Astrocyte of the hippocampus (primary cell): ENCODE measurements around the gene ECM2.
"Not testable (repeated sequence)": the region's sequence is repeated elsewhere in the genome, so short reads cannot be mapped to it uniquely, and the experiment has no call there.

ENCODE experiments used
- DNase-seq: peaks from one replicate; pipeline ENCODE4 v3.0.0; 2011; ENCODE audit warnings: low read depth, low spot score

The ECM2 gene

GRCh38 chr9:92535940-92536850 is at the start of gene ECM2:
TSS of gene ECM2 (minus strand) at chr9:92535990. CDS start at chr9:92522866, 13,124 bp downstream.
- peak; percentile 43 for DNase-seq

DNA sequence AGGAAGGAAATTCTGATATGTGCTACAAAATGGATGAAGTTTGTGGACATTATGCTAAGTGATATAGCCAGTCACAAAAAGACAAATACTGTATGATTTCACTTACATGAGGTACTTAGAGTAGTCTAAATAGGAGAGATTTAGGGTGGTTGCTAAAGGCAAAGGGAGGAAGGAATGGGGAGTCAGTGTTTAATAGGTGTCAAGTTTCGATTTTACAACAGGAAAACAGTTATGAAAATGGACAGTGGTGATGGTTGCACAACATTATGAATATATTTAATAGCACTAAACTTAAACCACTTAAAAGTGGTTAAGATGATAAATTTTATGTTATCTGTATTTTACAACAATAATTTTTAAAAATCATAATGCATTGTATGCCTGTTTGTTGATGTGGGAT is 40.4 kb upstream of the ECM2 start:
- no peak for DNase-seq

DNA sequence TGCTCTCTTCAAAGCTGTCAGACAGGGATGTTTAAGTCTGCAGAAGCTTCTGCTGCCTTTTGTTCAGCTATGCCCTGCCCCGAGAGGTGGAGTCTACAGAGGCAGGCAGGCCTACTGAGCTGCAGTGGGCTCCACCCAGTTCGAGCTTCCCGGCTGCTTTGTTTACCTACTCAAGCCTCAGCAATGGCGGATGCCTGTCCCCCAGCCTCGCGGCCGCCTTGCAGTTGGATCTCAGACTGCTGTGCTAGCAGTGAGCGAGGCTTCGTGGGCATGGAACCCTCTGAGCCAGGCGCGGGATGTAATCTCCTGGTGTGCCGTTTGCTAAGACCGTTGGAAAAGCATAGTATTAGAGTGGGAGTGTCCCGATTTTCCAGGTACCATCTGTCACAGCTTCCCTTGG is 37.8 kb upstream of the ECM2 start:
- DNase-seq = not testable (repeated sequence)

- not testable (repeated sequence) for DNase-seq
Observed at GRCh38 chr9:92571871-92572270, 36.1 kb upstream of the ECM2 start.

DNA sequence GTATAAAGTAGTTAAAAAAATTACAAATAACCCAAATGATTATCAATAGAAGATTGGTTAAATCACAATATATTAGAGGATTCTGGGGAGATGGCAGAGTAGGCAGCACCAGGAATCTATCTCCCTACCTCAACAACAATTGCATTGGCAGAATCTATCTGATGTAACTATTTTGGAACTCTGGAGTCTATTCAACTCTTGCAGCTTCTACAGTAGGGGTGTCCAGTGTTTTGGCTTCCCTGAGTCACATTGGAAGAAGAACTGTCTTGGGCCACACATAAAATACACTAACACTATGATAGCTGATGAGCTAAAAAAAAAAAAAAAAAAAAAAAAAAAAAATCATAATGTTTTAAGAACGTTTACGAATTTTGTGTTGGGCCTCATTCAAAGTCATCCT is 29.2 kb upstream of the ECM2 start:
- DNase-seq = no peak

DNA sequence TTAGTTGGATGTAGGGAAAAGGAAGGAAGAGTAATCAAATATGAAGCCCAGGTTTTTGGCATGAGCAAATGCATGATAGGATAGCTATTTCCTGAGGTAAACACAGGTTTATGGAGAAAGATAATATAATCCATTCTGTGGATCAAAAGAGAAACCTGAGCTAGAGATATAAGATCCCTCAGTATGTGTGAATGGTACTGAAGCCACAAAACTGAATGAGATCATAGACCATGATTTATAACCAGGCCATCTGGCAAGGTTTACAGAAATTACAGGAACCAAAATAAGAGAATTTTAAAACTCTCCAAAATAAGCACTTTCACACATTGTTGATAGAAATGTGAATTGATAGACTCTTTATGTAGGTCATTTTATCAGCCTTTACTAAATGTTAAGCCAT is 28.7 kb upstream of the ECM2 start:
- DNase-seq = peak; percentile 46

DNA sequence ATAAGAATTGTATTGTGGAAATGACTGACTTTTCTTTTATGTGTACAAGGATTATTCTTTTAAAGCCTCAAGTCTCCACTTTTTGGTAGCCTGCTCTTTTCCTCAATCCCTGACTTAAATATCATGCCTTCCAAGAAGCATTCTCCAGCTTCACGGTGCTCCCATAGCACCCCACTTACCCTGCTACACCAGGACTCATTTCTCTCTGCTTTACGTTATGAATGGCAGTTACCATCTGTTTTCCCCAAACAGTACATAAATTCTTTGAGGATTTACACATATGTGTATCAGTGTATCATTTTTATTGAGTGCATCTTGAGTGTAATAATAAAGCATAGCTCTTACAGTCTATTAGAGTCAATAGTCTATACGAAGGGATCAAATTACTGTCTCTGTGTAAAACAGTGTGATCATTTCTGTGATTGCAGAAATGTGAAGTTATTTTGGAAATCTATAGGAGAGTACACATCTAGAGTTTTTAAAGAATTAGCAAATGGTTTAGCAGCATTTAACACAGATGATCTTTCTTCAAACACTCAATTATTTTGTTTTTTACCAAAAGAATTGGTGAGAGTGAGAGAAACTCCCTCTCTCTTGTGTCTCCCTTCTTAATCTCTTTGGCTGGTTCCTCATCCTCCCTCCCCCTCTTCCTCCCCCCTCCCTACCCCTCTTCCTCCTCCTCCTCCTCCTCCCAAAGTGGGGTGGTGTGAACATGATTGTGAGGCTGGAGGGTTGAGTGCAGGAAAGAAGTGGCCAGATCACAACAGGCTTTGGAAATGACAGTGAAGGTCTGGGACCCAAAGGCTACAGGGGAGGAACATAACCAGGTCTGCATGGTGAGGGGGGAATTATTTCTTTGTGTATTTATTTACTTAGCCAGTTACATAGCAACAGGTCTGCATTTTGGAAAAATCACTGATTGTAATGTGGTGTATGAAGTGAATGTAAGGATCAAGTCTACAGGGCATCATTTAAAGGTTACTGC is 27.6 kb upstream of the ECM2 start:
- DNase-seq = peak; percentile 12

GRCh38 chr9:92562461-92562967 is 26.7 kb upstream of the ECM2 start:
- peak; percentile 58 for DNase-seq

DNA sequence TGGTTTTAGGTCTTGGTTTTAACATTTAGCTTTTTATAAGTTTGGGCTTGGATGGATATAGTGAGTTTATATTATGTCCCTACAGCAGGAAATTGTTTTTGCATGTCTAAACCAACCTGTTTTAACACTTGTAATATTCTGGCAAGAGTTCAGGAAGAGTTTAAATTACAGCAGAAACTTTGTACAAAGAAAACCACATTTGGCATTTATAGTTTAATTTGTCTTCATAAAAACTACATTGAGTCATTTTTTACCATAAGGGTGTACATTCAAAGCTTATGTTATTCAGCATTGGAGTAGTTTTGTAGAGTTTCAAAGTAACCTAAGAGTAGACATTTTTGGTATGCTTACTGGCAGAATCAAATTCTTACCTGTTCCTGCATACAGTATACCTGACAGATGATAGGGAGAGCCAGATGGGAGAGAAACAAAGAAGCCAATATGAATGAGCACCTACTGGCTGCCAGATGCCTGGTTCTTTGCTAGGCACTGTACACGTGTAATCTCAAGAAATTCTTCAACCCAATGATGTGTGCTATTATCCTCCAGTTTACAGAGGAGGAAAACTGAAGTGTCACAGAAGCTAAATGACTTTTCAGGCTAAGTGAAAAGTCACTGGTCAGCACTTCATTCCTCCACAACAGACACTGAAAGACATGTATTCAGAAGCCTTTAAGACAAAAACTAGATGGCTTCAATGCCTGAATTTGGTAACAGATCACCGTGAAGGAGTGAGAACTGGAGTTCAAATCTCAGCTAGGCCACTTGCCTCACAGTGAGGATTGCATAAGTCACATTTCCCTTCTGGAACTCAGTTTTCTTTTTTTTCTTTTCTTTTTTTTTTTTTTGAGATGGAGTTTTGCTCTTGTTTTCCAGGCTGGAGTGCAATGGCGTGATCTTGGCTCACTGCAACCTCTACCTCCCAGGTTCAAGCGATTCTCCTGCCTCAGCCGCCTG is 25.9 kb upstream of the ECM2 start:
- peak; percentile 6 for DNase-seq

DNA sequence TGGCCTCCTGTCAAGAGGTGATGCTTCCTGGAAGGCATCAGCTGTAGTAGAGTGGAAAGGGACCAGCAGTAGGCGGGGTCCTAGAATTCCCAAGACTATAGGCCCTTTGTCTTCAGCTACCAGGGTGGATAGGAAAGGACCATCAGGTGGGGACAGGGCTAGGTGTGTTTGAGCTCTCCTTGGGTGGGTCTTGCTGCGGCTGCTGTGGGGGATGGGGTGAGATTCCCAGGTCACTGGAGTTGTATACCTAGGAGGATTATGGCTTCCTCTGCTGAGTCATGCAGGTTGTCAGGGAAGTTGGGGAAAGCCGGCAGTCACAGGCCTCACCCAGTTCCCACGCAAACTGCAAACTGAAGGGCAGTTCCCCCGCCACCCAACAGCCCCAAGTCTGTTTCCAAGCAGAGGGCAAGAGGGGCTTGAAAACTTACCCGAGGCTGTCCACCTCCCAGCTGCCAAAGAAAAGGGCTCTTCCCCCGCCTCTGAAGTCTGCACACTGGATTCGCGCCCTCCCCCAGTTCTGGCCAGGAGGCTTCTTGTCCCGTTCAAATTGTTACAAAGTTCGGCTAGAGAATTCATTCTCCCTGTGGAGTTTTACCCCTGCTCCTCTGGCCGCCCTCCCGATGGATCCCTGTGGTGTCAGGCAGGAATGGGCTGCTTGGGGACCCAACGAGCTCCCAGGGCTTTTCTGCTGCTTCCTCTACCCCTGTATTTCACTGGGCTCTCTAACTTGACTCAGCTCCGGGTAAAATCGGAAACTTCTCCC is 23.0 kb upstream of the ECM2 start:
- no peak for DNase-seq

DNA sequence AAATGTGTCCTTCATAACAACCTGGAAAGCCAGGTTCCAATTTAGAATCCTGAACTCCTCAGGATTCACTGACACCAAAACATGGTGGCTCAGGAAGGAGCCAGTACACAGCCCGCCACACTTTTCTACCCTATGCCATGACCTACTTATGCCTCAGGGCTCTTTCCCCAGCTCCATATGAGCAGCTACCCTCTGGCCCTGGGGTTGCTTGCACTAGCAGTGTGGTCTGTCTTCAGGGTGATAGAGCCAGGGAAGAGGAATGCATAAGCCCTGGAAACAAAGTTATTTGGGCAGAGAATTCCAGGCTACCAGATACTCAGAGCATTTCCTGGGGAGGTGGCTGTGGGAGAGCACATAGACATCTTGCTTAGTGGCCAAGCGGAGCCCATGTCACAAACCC is 15.0 kb upstream of the ECM2 start:
- no peak for DNase-seq

- no peak for DNase-seq
Observed at GRCh38 chr9:92547356-92547755, 11.6 kb upstream of the ECM2 start.

- DNase-seq = no peak
Observed at GRCh38 chr9:92545002-92545510, 9.3 kb upstream of the ECM2 start.

DNA sequence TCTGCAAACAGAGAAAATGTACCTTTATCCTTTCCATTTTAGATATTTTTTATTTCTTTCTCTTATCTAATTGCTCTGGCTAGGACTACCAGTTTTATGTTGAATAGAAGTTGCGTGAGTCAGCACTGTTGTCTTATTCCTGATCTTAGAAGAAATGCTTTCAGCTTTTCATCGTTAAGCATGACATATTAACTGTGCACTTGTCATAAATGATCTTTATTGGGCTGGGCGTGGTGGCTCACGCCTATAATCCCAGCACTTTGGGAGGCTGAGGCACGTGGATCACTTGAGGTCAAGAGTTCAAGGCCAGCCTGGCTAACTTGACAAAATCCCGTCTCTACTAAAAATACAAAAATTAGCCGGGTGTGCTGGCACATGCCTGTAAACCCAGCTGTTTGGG is 8.2 kb upstream of the ECM2 start:
- no peak for DNase-seq

GRCh38 chr9:92538541-92538940 is 2.8 kb upstream of the ECM2 start:
- DNase-seq = peak; percentile 64

GRCh38 chr9:92534674-92535073 is 1.1 kb downstream of the ECM2 start:
- DNase-seq = no peak

- DNase-seq = no peak
Observed at GRCh38 chr9:92534204-92534603, 1.6 kb downstream of the ECM2 start.

DNA sequence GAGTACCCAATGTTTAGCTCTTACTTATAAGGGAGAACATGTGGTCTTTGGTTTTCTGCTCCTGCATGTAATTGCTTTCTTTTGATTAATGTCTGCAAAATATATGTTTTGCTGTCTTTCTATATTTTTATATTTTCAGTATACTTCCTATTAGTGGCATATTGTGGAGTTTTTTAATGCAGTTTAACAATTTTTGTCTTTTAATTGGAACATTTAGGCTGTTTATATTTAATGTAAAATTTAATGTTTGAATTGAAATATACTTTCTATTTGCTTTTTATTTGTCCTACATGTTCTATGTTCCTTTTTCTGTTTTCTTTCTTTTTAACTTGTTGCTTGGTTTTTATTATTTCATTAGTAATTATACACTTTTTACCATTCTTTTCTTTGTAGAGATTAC is 4.9 kb downstream of the ECM2 start:
- DNase-seq = no peak

GRCh38 chr9:92529124-92529523 is 6.7 kb downstream of the ECM2 start:
- DNase-seq = no peak

GRCh38 chr9:92528522-92528849 is 7.3 kb downstream of the ECM2 start:
- no peak for DNase-seq
